OCI-M2 (cell line): ENCODE results near the gene C1QTNF5.

Source experiments
- DNase-seq: peaks from one replicate; lab custom pipeline; 2025; ENCODE audit not compliant: unreplicated experiment; lab: John Stamatoyannopoulos, UW

The C1QTNF5 gene

GRCh38 chr11:119318240-119319135 lies 22.2 kb downstream of the C1QTNF5 start:
- peak; percentile 25 for DNase-seq

GRCh38 chr11:119317592-119318239 lies 23.0 kb downstream of the C1QTNF5 start:
- DNase-seq, result no peak

GRCh38 chr11:119316729-119317591 lies 23.7 kb downstream of the C1QTNF5 start, which contains the start of gene MCAM:
Gene MCAM, minus strand, starts transcription at chr11:119317130. Its CDS starts 29 bp downstream, at chr11:119317101.
- DNase-seq, result no peak

GRCh38 chr11:119316016-119316728 lies 24.5 kb downstream of the C1QTNF5 start:
- no peak for DNase-seq

- no peak for DNase-seq
Observed at GRCh38 chr11:119315131-119316015, 25.3 kb downstream of the C1QTNF5 start.

GRCh38 chr11:119314726-119315125 lies 26.0 kb downstream of the C1QTNF5 start:
- no peak for DNase-seq

- no peak for DNase-seq
Observed at GRCh38 chr11:119310682-119311052, 30.0 kb downstream of the C1QTNF5 start.

- no peak for DNase-seq
Observed at GRCh38 chr11:119309953-119310681, 30.6 kb downstream of the C1QTNF5 start.

- DNase-seq, result no peak
Observed at GRCh38 chr11:119309411-119309810, 31.3 kb downstream of the C1QTNF5 start.

- DNase-seq, result no peak
Observed at GRCh38 chr11:119307974-119308373, 32.7 kb downstream of the C1QTNF5 start.

- DNase-seq, result no peak
Observed at GRCh38 chr11:119307219-119307618, 33.5 kb downstream of the C1QTNF5 start.

GRCh38 chr11:119306373-119306890 lies 34.3 kb downstream of the C1QTNF5 start:
- no peak for DNase-seq

GRCh38 chr11:119305556-119306372 lies 34.9 kb downstream of the C1QTNF5 start:
- DNase-seq, result no peak

- no peak for DNase-seq
Observed at GRCh38 chr11:119303227-119303718, 37.4 kb downstream of the C1QTNF5 start.

- no peak for DNase-seq
Observed at GRCh38 chr11:119300198-119300964, 40.3 kb downstream of the C1QTNF5 start.

GRCh38 chr11:119299416-119299815 lies 41.3 kb downstream of the C1QTNF5 start:
- DNase-seq, result no peak

GRCh38 chr11:119298726-119299125 lies 42.0 kb downstream of the C1QTNF5 start:
- DNase-seq, result no peak
